ENCODE data around the gene ARL6IP5. TPM values are rescaled to one million over a fixed set of nuclear protein-coding genes. Genes with fewer than 3 reads are reported as not detected.

The ARL6IP5 gene
- total and polyA plus RNA-seq, 2 of the 13 experiments (the other 11 are each of a cell fraction or from before 2014, with no cell fraction given): 23.7 to 29.6 TPM

GRCh38 chr3:69141313-69141712 is 56.6 kb downstream of the ARL6IP5 start:
- Histone ChIP-seq H4K20me1 (ENCODE audit: insufficient read depth, low read length) (no peaks in the 10 kb centered on the region), H3K27me3 (ENCODE audit: control insufficient read depth in 1 of 2, insufficient read depth in 2 of 2, low read length in 2 of 2) (no peaks in the 10 kb centered on the region), H3K9me3 (ENCODE audit: low read length) (no peaks in the 10 kb centered on the region), H3K4me1 (ENCODE audit: insufficient read depth, low read length) (no peaks in the 10 kb centered on the region), H3K9ac (ENCODE audit: insufficient read depth, low read depth, low read length) (no peak overlapping the region), H3K4me2 (ENCODE audit: low read depth, low read length) (no peak overlapping the region), H3K79me2 (ENCODE audit: insufficient read depth, low read length) (no peaks in the 10 kb centered on the region), H2AFZ (ENCODE audit: low read length) (no peak overlapping the region), H3K4me3 (replicated peaks in 1 of 3; ENCODE audit: insufficient read depth in 1 of 3, low read depth in 2 of 3, low read length in 3 of 3) (no peak overlapping the region), H3K27ac (ENCODE audit: extremely low read length, insufficient read depth, low read length) (no peak overlapping the region), H3K36me3 (replicated peaks in 1 of 2; ENCODE audit: control insufficient read depth in 1 of 2, insufficient read depth in 2 of 2, low read length in 2 of 2) (no peaks in the 10 kb centered on the region)
- BruUV-seq (replicated peaks): no TSS peak
- CTCF ChIA-PET (ENCODE audit: low intra/inter-chr PET ratio, low total read pairs): no interaction called here
- intact Hi-C loops (cut with micrococcal nuclease; ENCODE audit: unreplicated experiment) (no loop called here), in situ Hi-C loops (cut with HindIII; ENCODE audit: extremely low pct_ligation_motif_present, low pct_unique_long_range_greater_than_20kb) (no loop called here)
- ATAC-seq: no peak
- TF ChIP-seq XRCC5 (optimal IDR thresholded peaks at IDR 0.05; ENCODE audit: low read length): no peak
- no peak for TF ChIP-seq TBL1XR1 (IDR thresholded peaks at IDR 0.05; ENCODE audit: borderline replicate concordance, low read length, partially characterized antibody)
- no peak for FAIRE-seq
- POLR2A ChIA-PET: no interaction called here
- DNase-seq (ENCODE audit: low spot score): no peak

- Histone ChIP-seq H4K20me1 (ENCODE audit: insufficient read depth, low read length) (no peaks in the 10 kb centered on the region), H3K79me2 (ENCODE audit: insufficient read depth, low read length) (no peaks in the 10 kb centered on the region), H3K4me3 (replicated peaks in 1 of 3; ENCODE audit: insufficient read depth in 1 of 3, low read depth in 2 of 3, low read length in 3 of 3) (no peak overlapping the region), H3K9ac (ENCODE audit: insufficient read depth, low read depth, low read length) (no peak overlapping the region), H2AFZ (ENCODE audit: low read length) (no peak overlapping the region), H3K27ac (ENCODE audit: extremely low read length, insufficient read depth, low read length) (no peak overlapping the region), H3K27me3 (ENCODE audit: control insufficient read depth in 1 of 2, insufficient read depth in 2 of 2, low read length in 2 of 2) (no peaks in the 10 kb centered on the region), H3K4me1 (ENCODE audit: insufficient read depth, low read length) (no peaks in the 10 kb centered on the region), H3K4me2 (ENCODE audit: low read depth, low read length) (no peak overlapping the region), H3K9me3 (ENCODE audit: low read length) (no peaks in the 10 kb centered on the region), H3K36me3 (replicated peaks in 1 of 2; ENCODE audit: control insufficient read depth in 1 of 2, insufficient read depth in 2 of 2, low read length in 2 of 2) (no peaks in the 10 kb centered on the region)
- DNase-seq (ENCODE audit: low spot score) (no peak), FAIRE-seq (no peak), ATAC-seq (no peak)
- 4% methylated on average over 3 of the region's 3 CpGs for WGBS (ENCODE audit: low lambda C conversion rate)
- POLR2A ChIA-PET: no interaction called here
- BruUV-seq (replicated peaks): no TSS peak
- in situ Hi-C loops (cut with HindIII; ENCODE audit: extremely low pct_ligation_motif_present, low pct_unique_long_range_greater_than_20kb) (no loop called here), intact Hi-C loops (cut with micrococcal nuclease; ENCODE audit: unreplicated experiment) (no loop called here)
- CTCF ChIA-PET (ENCODE audit: low intra/inter-chr PET ratio, low total read pairs): no interaction called here
- TF ChIP-seq ZBTB34 (CRISPR knock-in tag; IDR thresholded peaks at IDR 0.05) (no peak), BRF2 (CRISPR knock-in tag; IDR thresholded peaks at IDR 0.05) (no peak), STAG1 (CRISPR knock-in tag; IDR thresholded peaks at IDR 0.05) (no peak), ZKSCAN5 (CRISPR knock-in tag; IDR thresholded peaks at IDR 0.05) (no peak), ATF6 (CRISPR knock-in tag; conservative IDR thresholded peaks at IDR 0.05) (no peak), ZC3H4 (CRISPR knock-in tag; IDR thresholded peaks at IDR 0.05; ENCODE audit: borderline replicate concordance) (no peak), ZNF30 (CRISPR knock-in tag; IDR thresholded peaks at IDR 0.05) (no peak), ZNF280B (CRISPR knock-in tag; IDR thresholded peaks at IDR 0.05; ENCODE audit: borderline replicate concordance) (no peak), ISX (CRISPR knock-in tag; conservative IDR thresholded peaks at IDR 0.05) (no peak), MZF1 (CRISPR knock-in tag; IDR thresholded peaks at IDR 0.05; ENCODE audit: borderline replicate concordance) (no peak), SRSF4 (IDR thresholded peaks at IDR 0.05; ENCODE audit: low read depth, low read length, poor library complexity, severe bottlenecking) (no peak), KLF12 (CRISPR knock-in tag; IDR thresholded peaks at IDR 0.05; ENCODE audit: borderline replicate concordance) (no peak)
Observed at GRCh38 chr3:69142090-69142489, 57.4 kb downstream of the ARL6IP5 start.

Data from HepG2 (cell line).